Duodenal mucosa (tissue), 2 donors: Measurements from ENCODE around the gene RTP5.

Experiments
- H3K27ac ChIP-seq: one replicate; pipeline ENCODE4 v1.7.0; 2013; ENCODE audit warnings: low read depth, low read length
- H3K27me3 ChIP-seq, 2 donors: one replicate each; pipeline ENCODE4 v1.7.0; 2013; ENCODE audit warnings: low read length in 2 of 2, control low read depth in 1 of 2; ENCODE audit not compliant: insufficient read depth in 2 of 2, control insufficient read depth in 1 of 2
- H3K36me3 ChIP-seq, 2 donors: one replicate each; pipeline ENCODE4 v1.7.0; 2013; ENCODE audit warnings: low read length in 2 of 2, control low read depth in 1 of 2; ENCODE audit not compliant: insufficient read depth in 2 of 2, control insufficient read depth in 1 of 2
- H3K4me1 ChIP-seq, 2 donors: one replicate each; pipeline ENCODE4 v1.7.0; 2013; ENCODE audit warnings: low read length in 2 of 2, control low read depth in 1 of 2; ENCODE audit not compliant: insufficient read depth in 2 of 2, control insufficient read depth in 1 of 2
- H3K4me3 ChIP-seq, 2 donors: one replicate each; pipeline ENCODE4 v1.7.0; 2013; ENCODE audit warnings: low read length in 2 of 2, low read depth in 1 of 2
- H3K9ac ChIP-seq, 2 donors: one replicate each; pipeline ENCODE4 v1.7.0; 2013; ENCODE audit warnings: low read length in 2 of 2, low read depth in 1 of 2
- H3K9me3 ChIP-seq, 2 donors: one replicate each; pipeline ENCODE4 v1.7.0; 2013; ENCODE audit warnings: low read length in 2 of 2, control low read depth in 1 of 2; ENCODE audit not compliant: control insufficient read depth in 1 of 2

RTP5 gene

GRCh38 chr2:241891315-241891987 lies 21.9 kb downstream of the RTP5 start:
- Histone ChIP-seq H3K4me1 (no peaks in the 10 kb centered on the region), H3K9me3 (no peaks in the 10 kb centered on the region), H3K36me3 (peaks cover 0 to 5% of the 10 kb centered on the region in 2 donors), H3K9ac (no peak overlapping the region), H3K4me3 (no peak overlapping the region), H3K27ac (no peak overlapping the region), H3K27me3 (no peaks in the 10 kb centered on the region)

GRCh38 chr2:241891988-241892298 lies 22.4 kb downstream of the RTP5 start:
- H3K4me1 ChIP-seq: no peaks in the 10 kb centered on the region
- no peak overlapping the region for H3K27ac ChIP-seq
- H3K36me3 ChIP-seq: peaks cover 0 to 4% of the 10 kb centered on the region in 2 donors
- H3K27me3 ChIP-seq: no peaks in the 10 kb centered on the region
- no peak overlapping the region for H3K9ac ChIP-seq
- H3K9me3 ChIP-seq: no peaks in the 10 kb centered on the region
- H3K4me3 ChIP-seq: no peak overlapping the region

- H3K27me3 ChIP-seq: no peaks in the 10 kb centered on the region
- H3K27ac ChIP-seq: no peak overlapping the region
- H3K4me1 ChIP-seq: no peaks in the 10 kb centered on the region
- H3K9ac ChIP-seq: no peak overlapping the region
- H3K9me3 ChIP-seq: no peaks in the 10 kb centered on the region
- no peak overlapping the region for H3K4me3 ChIP-seq
- H3K36me3 ChIP-seq: no peaks in the 10 kb centered on the region
These were observed 23.0 kb downstream of the RTP5 start for GRCh38 chr2:241892299-241893137.

DNA sequence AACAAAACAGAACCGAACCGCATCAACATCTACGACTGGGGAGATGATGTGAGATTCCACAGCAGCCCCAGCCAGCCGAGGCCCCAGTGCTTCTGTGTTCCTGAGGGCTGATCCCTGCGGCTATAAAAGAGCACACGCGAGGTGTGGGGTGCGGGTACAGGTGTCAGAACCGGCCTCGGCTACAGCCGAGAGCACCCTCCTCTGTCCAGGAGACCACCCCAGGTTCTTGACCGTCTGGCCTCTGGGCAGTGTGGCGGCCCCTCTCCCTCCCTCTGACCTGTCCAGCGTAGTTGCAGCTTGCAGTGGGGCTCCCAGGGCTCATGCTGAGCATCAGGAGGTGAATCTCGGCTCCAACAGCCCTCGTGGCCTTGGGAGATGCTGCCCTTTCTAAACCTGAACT lies 23.7 kb downstream of the RTP5 start:
- H3K27me3 ChIP-seq: no peaks in the 10 kb centered on the region
- no peak overlapping the region for H3K9ac ChIP-seq
- no peak overlapping the region for H3K4me3 ChIP-seq
- H3K9me3 ChIP-seq: no peaks in the 10 kb centered on the region
- no peak overlapping the region for H3K27ac ChIP-seq
- no peaks in the 10 kb centered on the region for H3K4me1 ChIP-seq
- no peaks in the 10 kb centered on the region for H3K36me3 ChIP-seq

GRCh38 chr2:241894056-241894641 lies 24.6 kb downstream of the RTP5 start:
- Histone ChIP-seq H3K4me3 (no peak overlapping the region), H3K27ac (no peak overlapping the region), H3K27me3 (no peaks in the 10 kb centered on the region), H3K4me1 (no peaks in the 10 kb centered on the region), H3K9me3 (no peaks in the 10 kb centered on the region), H3K36me3 (no peaks in the 10 kb centered on the region), H3K9ac (no peak overlapping the region)

DNA sequence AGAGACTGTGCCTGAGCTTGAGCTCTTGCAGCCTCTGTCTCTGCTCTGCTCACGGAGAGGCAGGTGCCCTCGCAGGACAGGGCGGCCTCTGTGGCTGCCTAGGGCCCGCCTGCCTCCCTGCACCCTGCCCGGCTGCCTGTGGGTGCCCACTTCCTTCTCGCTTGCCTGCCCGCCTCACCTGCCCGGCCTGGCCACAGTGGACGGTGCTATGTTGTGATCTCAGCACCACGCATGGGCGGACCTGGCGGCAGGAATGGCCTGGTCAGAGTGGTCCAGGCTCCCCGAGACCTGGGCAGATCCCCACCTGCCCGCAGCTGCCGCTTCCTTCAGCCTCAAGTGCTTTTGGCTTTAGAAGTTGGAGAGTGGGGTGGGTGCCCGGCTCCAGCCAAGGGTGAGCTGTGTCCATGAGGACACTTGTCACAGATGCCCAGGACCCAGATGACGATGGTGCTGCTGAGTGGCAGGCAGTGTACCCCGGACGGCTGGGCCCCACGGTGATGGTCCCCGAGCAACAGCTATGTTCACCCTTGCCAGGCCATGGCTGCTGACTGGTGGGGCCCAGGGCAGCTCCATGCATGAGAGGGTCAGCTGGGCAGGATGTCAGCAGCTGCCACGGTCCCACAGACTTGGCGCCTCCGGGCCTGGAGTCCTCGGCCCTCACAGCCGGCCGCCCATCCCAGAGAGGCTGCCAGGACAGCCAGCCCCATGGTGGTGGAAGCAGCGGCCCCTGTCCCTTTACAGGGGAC lies 25.3 kb downstream of the RTP5 start:
- Histone ChIP-seq H3K4me3 (no peak overlapping the region), H3K9me3 (no peaks in the 10 kb centered on the region), H3K36me3 (no peaks in the 10 kb centered on the region), H3K27me3 (no peaks in the 10 kb centered on the region), H3K9ac (no peak overlapping the region), H3K27ac (no peak overlapping the region), H3K4me1 (no peaks in the 10 kb centered on the region)

GRCh38 chr2:241895427-241895711 lies 25.8 kb downstream of the RTP5 start:
- no peaks in the 10 kb centered on the region for H3K27me3 ChIP-seq
- no peaks in the 10 kb centered on the region for H3K4me1 ChIP-seq
- no peaks in the 10 kb centered on the region for H3K9me3 ChIP-seq
- no peak overlapping the region for H3K27ac ChIP-seq
- no peak overlapping the region for H3K9ac ChIP-seq
- no peaks in the 10 kb centered on the region for H3K36me3 ChIP-seq
- no peak overlapping the region for H3K4me3 ChIP-seq

DNA sequence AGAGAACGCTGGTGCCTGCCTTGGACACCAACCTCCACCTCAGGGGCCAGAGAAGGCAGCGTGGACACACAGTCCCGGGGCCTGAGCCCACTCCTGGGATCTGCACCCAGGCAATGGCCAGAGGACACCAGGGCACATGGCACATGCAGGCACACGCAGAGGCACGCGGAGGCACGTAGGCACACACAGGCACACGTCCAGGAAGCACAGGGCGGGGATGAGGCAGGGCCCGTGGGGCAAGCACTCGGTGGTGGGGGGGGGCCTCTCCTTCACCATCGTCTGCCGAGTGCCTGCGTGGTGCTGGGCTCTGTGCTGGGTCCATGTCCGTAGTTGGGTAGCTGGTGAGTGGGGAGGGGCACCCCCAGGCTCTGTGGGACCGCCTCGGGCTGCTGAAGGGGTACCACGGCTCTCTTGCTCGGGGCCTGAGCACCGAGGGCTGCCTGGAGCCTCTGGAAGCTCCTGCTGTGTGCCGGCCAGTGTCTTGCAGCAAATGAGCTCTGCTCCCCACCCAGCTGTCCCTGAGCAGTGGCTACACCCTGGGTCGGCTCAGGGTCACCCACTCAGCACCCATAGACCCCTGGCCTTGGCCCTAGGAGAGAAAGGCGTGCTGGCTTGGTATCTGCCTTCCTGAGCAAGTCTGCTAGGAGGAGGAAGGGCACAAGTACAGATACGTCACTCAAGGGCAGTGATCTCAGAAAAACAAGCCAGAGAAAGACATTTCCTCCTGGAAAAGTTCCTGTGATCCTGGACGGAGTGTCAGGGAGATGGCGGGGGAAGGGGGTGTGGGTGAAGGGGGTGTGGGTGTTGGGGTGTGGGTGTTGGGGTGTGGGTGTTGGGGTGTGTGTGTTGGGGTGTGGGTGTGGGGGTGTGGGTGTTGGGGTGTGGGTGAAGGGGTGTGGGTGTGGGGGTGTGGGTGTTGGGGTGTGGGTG lies 26.4 kb downstream of the RTP5 start:
- H3K36me3 ChIP-seq: no peaks in the 10 kb centered on the region
- H3K27ac ChIP-seq: no peak overlapping the region
- no peak overlapping the region for H3K4me3 ChIP-seq
- H3K4me1 ChIP-seq: no peaks in the 10 kb centered on the region
- no peaks in the 10 kb centered on the region for H3K27me3 ChIP-seq
- H3K9me3 ChIP-seq: no peaks in the 10 kb centered on the region
- no peak overlapping the region for H3K9ac ChIP-seq

- Histone ChIP-seq H3K27ac (no peak overlapping the region), H3K27me3 (no peaks in the 10 kb centered on the region), H3K9ac (no peak overlapping the region), H3K36me3 (no peaks in the 10 kb centered on the region), H3K4me1 (no peaks in the 10 kb centered on the region), H3K9me3 (no peaks in the 10 kb centered on the region), H3K4me3 (no peak overlapping the region)
These were observed 27.2 kb downstream of the RTP5 start for GRCh38 chr2:241896746-241897201.
